LoVo (cell line): ENCODE measurements around the gene RIMS4.
"Not testable (repeated sequence)": the region's sequence is repeated elsewhere in the genome, so short reads cannot be mapped to it uniquely, and the experiment has no call there.

Experiments
- DNase-seq: peaks from one replicate; pipeline ENCODE4 v3.0.0-alpha.2; 2016; ENCODE audit warnings: low spot score

The RIMS4 gene

GRCh38 chr20:44830523-44830922 lies 20.2 kb upstream of the RIMS4 start:
- no peak for DNase-seq

- no peak for DNase-seq
Measured at GRCh38 chr20:44829688-44830087, 19.3 kb upstream of the RIMS4 start.

GRCh38 chr20:44828640-44829039 lies 18.3 kb upstream of the RIMS4 start:
- DNase-seq: no peak

GRCh38 chr20:44827401-44827800 lies 17.1 kb upstream of the RIMS4 start:
- DNase-seq: no peak

GRCh38 chr20:44821576-44821975 lies 11.2 kb upstream of the RIMS4 start:
- not testable (repeated sequence) for DNase-seq

GRCh38 chr20:44819936-44820335 lies 9.6 kb upstream of the RIMS4 start:
- DNase-seq: no peak

- DNase-seq: no peak
Measured at GRCh38 chr20:44817143-44817910, 7.0 kb upstream of the RIMS4 start.

- DNase-seq: no peak
Measured at GRCh38 chr20:44814937-44815336, 4.6 kb upstream of the RIMS4 start.

- no peak for DNase-seq
Measured at GRCh38 chr20:44811150-44811685, 872 bp upstream of the RIMS4 start.

- no peak for DNase-seq
Measured at GRCh38 chr20:44810061-44810390, 320 bp downstream of the RIMS4 start.

- no peak for DNase-seq
Measured at GRCh38 chr20:44809380-44810060, 826 bp downstream of the RIMS4 start.

GRCh38 chr20:44807684-44808056 lies 2.7 kb downstream of the RIMS4 start:
- no peak for DNase-seq

GRCh38 chr20:44807051-44807683 lies 3.2 kb downstream of the RIMS4 start:
- DNase-seq: no peak

- DNase-seq: no peak
Measured at GRCh38 chr20:44805979-44806620, 4.2 kb downstream of the RIMS4 start.

- no peak for DNase-seq
Measured at GRCh38 chr20:44805335-44805978, 4.9 kb downstream of the RIMS4 start.

- DNase-seq: no peak
Measured at GRCh38 chr20:44803383-44803941, 6.9 kb downstream of the RIMS4 start.

- no peak for DNase-seq
Measured at GRCh38 chr20:44802702-44803101, 7.6 kb downstream of the RIMS4 start.

- no peak for DNase-seq
Measured at GRCh38 chr20:44800391-44801046, 9.8 kb downstream of the RIMS4 start.

- DNase-seq: no peak
Measured at GRCh38 chr20:44799691-44800090, 10.7 kb downstream of the RIMS4 start.

- no peak for DNase-seq
Measured at GRCh38 chr20:44796758-44797457, 13.4 kb downstream of the RIMS4 start.

- no peak for DNase-seq
Measured at GRCh38 chr20:44796311-44796710, 14.0 kb downstream of the RIMS4 start.
